ENCODE data around the gene FBXW7.

Gene FBXW7

DNA sequence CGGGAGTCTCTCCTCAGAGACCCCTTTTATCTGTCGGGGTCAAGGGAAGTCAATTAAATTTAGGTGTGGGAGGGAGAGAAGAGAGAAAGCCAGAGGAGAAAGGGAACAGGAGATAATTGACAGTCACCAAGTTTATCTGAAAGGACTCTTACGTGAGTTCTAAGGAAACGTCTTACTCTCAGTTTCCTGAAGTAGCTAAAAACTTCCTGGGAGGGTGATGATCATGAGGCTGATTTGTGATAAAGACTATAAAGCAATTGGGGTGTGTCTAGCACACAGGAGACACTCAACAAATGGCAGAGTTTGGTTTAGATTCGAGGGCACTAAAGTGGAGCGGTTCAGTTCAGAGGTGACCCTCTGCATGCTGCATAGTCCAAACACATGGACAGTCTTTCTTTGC lies 254.1 kb downstream of the FBXW7 start:
- no peak for DNase-seq (ENCODE audit: low spot score)

DNA sequence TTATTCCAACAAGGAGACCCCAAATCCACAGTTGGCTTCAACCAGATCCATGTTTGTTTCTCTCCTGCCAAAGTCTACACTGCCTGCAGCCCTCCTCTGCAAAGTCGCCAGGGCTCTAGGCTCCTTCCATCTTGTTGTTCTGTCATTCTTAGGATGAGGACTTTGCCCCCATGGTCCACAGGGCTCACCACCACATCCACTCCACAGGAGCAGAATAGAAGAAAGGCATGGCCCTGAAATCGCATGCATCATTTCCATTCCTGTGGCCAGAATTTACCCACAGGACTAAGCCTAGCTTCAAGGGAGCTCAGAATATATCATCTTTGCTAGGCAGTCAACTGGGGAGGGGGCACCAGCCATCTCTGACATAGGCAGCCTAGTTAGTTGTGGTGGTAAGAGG lies 254.7 kb downstream of the FBXW7 start:
- no peak for DNase-seq (ENCODE audit: low spot score)

DNA sequence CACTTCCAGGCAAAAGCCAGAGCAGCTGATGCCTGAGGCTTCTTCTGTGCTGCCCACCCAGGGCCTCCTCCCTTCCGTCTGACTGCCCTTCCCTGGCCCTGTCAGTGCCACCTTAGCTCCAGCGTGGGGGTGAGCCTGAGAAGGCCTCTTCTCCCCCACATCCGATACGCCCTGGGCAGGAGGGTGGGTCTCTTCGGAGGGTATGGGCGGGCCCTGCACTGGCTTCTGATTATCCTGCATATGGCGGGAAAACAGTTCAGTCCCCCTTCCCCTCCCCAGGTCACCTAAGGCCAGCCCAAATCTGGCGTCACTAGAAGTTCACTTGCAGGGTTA lies 256.7 kb downstream of the FBXW7 start:
- no peak for DNase-seq (ENCODE audit: low spot score)

DNA sequence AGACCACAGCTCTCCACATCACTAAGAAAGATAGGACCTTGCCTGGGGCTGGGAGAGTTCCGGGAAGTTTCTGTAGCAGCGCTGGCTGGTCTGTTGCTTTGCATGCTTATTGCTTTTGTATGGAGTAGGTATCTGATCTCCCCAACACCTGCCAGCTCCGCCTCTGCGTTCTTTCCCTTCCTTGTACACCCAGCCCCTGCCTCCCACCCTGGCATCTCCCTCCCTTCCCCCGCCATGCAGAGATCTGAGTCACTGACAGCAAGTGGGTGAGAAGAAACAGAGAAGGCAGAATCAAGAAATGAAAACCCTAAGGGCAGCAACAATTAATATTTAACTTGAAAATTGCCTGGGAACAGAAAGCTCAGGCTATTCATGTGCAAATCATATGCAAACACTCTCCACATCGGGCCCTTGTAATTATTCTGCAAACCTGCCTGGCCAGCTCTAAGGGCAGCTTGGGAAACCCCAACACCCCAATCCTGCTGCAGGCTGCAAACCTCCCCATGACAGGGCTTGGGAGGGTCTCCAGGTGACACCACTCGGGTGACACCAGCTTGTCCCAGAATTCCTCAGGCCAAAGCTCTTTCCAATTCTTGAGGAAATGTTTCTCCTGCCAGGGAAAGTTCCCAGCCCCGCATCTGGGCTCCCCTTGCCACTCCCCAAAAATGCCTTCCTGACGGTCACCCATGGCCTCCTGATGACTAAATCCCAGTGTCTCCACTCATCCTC lies 257.2 kb downstream of the FBXW7 start:
- DNase-seq (ENCODE audit: low spot score): no peak

DNA sequence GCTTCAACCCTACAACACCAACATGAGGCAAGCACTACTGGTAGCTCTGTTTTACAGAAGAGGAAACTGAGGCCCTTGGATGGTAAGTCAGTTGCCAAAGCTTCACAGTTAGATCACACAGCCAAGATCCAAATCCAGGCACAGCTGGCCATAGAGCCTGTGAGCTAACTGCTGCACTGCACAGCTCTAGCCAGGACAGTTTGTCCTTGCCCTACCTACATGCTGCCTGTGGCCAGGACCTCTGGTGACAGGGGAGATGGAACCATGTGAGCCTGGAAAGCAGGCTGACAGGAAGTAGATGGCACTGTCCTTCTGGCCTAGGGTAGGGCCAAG lies 257.8 kb downstream of the FBXW7 start:
- no peak for DNase-seq (ENCODE audit: low spot score)

DNA sequence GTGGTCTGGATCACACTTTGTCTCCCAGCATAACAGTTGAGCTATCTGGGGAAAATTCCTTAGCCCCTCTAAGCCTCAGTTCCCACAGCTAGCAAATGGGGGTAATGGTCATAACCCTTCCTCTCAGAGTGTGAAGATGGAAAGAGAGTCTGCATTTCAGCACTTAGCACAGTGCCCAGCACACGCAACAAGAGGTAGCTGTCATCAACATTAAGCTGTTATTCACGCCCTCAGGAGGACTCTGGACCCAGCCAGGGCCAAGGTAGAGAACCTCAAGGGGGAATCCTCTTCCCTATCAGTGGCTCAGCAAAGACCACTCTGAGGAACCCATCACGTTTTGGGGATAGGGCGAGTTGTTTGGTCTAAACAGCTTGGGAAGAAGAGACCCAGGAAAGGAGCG lies 258.6 kb downstream of the FBXW7 start:
- DNase-seq (ENCODE audit: low spot score): no peak

DNA sequence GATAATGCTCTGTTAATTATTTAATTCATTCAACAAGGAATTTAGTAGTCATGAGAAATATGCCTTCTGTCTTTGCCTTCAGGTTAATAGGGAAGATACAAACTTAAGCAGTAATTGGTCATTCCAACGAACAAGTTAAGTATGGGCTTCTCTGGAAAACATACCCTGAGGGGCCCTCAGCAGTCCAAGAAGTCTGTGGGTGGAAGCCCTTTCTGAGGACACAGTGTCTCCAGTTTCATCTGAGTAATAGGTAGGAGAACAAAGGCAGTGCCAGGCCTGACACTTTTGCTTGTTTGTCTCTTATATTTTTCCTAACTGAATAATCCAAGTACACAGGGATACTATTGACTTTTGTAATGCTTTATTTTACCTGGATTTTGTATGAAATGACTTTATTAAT lies 262.5 kb downstream of the FBXW7 start:
- no peak for DNase-seq (ENCODE audit: low spot score)

Data from hepatic stellate cell (primary cell).